Measurements from ENCODE around the gene RSPO1.

RSPO1 gene

DNA sequence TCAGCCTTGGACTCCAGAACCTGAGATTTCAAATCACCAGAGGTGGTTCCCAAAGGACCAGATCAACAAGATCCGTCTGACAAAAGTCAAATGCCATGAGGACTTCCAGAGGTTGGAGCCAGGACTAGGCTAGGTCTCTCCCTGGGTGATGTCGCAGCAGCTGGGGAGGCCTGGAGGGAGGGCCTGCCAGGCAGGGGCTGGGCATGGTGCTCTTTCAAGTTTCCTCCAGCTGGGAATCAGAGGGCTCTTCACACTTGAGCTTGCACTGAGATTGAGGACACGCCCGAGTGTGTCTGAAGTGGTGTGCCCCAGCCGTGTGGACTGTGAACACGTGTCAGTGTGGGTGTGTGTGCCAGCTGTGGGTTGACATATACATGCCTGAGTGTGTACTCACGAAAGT is 21.3 kb upstream of the RSPO1 start:
- no peak for DNase-seq

DNA sequence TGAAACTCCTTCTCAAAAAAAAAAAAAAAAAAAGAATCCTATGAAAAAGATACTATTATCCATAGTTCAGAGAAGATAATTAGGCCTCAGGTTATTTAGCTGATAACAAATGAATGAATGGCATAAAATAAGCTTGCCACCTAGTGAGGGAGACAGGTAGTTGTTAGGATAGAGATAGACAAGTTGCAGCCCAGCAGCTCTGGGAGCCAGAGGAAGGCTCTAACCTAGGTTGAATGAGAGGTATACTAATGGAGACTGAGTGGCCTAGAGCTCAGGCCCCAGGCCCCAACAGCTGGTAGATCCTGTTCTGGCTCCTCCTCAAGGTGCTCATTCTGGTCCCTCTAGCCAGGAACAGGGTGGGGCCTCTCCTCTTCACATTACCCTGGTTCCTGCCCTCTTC is 20.6 kb upstream of the RSPO1 start:
- no peak for DNase-seq

DNA sequence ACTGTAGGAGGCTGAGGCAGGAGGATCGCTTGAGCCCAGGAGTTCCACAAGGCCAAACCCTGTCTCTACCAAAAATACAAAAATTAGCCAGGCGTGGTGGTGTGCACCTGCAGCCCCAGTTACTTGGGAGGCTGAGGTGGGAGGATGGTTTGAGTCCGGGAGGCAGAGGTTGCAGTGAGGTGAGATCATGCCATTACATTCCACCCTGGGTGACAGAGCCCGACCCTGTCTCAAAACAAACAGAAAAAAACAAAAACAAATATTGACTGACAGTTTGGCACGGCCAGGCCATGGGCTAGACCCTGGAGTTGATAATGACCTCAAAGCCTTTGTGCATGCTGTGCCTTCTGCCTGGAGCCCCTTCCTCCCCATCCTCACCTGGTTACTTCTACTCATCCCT is 19.2 kb upstream of the RSPO1 start:
- no peak for DNase-seq

- DNase-seq: no peak
Measured at GRCh38 chr1:37652976-37653375, 18.3 kb upstream of the RSPO1 start.

GRCh38 chr1:37651803-37652202 is 17.1 kb upstream of the RSPO1 start:
- DNase-seq: no peak

- DNase-seq: no peak
Measured at GRCh38 chr1:37650721-37651120, 16.0 kb upstream of the RSPO1 start.

- DNase-seq: no peak
Measured at GRCh38 chr1:37650173-37650572, 15.5 kb upstream of the RSPO1 start.

GRCh38 chr1:37647281-37647680 is 12.6 kb upstream of the RSPO1 start:
- DNase-seq: no peak

- DNase-seq: no peak
Measured at GRCh38 chr1:37641059-37641458, 6.4 kb upstream of the RSPO1 start.

DNA sequence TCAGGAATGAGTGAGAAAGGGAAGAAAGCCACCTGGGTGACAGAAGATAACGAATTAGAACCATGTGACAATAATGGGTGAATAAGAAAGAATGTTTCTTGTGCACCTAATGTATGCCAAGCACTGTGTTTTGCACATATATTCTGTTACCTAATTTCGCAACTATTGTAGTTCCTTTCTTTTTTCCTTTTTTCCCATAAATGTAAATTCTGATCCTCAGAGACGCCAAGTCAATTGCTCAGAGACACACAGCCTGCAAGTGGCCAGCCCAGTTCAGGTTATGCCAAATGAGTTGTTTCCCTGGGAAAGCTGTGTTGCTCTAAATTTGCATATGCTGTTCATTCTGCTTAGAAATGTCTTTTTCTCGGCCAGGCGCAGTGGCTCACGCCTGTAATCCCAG is 1.7 kb upstream of the RSPO1 start:
- DNase-seq: no peak

DNA sequence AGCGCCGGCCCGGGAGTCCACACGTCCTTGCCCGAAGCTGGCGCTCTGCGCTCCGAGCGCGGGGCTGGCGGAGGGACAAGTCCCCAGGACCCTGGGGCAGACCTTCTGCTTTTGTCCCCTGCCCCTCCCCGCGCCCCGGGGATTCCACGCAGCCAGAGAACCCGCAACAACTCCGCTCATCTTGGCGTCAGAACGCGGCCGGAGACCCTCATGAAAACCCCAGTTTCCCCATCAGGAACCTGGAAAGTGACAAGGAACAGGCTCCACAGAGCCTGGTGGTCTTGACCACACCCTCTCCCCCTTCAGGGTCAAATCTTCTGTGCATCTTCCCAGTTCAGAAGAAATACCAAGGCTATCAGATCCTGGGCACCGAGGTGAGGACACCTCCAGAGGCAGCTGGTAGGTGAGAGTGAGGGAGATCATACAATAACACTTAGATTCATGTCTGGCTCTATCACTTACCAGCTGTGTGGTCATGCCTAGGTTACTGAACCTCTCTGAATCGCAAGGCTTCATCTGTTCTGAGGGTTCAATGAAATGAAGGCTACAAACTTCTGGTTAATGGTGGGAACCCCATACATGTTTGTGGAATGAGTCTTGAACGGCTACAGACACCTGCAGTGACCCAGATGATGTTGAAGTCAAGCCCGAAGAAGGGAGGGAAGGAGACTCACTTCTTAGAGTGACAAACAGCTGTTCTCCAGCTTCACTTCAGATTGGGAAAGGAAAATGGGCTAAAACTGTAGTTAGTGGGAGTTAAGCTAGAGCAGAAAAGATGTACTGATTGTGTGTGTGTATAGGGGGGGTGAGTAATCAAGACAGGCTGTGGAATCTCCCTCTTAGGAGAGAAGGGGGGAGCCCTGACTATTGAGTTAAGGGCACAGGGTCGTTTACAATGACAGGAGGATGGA is 555 bp upstream of the RSPO1 start:
- no peak for DNase-seq

DNA sequence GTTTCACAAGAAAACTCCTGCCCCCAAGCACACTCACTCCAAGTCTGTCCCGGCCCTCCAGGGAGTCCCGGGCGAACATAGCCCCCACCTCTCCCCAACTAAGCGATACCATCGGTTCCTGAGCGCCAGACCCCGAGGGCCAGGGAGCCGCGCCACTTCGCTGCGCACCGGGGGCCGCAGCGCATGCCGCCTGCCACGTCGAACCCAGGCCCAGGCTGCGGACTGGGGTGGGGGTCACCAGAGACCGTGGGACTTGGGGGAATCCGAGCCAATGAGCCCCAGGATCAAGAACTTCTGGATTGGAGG is 801 bp downstream of the RSPO1 start:
- DNase-seq: no peak

- DNase-seq: no peak
Measured at GRCh38 chr1:37633040-37633937, 1.4 kb downstream of the RSPO1 start.

GRCh38 chr1:37631036-37631435 is 3.7 kb downstream of the RSPO1 start:
- DNase-seq: no peak

- no peak for DNase-seq
Measured at GRCh38 chr1:37630426-37631028, 4.2 kb downstream of the RSPO1 start.

DNA sequence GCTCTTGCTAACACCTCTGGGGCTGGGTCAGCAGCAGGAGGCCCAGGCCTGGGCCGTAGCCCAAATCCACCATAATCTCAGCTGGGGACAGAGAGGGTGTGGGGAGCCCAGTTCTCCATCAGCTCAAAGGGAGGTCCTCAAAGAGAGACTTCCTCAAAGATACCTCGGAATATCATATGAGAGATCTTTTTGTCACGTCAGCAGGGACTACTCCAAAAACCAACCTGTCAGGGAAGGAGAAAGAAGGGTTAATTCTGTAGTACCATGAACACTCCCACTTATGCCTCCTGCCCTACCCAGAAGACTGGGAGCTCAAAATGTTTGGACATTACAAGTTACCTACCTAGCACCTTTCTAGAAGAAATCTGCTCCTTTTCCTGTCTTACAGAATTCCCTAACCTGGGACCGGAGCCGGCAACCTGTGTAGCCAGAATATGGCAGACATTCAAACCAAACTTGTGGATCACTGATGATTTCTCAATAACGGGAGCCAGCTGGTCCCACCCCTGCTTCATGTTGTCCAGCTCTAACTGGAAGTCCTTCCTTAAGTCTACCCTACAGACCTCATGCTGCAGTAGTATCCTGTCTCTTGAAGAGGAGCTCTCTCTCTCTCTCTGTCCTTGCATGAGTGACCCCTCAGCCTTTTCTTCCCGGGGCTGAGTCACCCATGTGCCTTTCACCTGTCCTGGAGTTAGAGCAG is 4.8 kb downstream of the RSPO1 start:
- no peak for DNase-seq

GRCh38 chr1:37629008-37629407 is 5.7 kb downstream of the RSPO1 start:
- no peak for DNase-seq

- DNase-seq: no peak
Measured at GRCh38 chr1:37628026-37628556, 6.6 kb downstream of the RSPO1 start.

- no peak for DNase-seq
Measured at GRCh38 chr1:37622131-37622530, 12.6 kb downstream of the RSPO1 start.

GRCh38 chr1:37621326-37621870 is 13.3 kb downstream of the RSPO1 start:
- no peak for DNase-seq

DNA sequence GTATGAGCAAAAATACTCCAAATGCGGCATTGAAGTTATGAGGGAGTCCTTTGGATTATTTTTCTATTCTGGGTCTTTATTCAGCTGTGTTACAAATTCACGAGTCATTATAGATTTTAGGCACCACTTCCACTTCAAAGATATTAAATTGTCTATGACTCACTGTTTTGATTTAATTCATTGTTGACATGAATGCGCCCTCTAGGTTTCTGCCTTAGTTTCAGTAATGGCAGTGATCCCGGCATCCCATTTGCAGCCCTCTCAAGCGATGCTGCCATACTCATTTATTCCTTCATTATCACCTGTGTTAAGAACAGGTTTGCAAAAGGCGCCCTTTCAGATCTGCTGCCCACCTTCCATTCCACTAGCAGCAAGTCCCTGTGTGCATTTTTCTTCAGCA is 14.0 kb downstream of the RSPO1 start:
- no peak for DNase-seq

DNA sequence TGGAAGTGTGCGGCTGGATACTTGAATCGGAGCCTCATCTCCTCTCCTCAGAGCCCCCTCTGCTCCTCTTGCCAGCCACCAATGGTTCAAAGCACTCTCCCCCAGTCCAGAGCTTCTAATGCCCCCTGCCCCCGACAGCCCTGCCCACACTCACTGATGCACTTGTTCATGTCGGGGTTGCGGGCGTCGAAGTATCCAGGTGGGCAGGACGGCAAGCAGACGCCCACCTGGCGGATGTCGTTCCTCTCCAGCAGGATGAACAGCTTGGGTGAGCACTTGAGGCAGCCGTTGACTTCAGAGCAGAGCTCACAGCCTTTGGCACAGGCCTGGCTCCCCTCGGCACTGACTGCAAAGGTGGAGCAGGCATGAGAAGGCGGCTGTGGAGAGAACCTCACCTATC is 18.4 kb downstream of the RSPO1 start:
- DNase-seq: no peak

GRCh38 chr1:37614105-37614504 is 20.6 kb downstream of the RSPO1 start:
- no peak for DNase-seq

All from activated CD8-positive, alpha-beta memory T cell treated with anti-CD3 and anti-CD28 coated beads for 24 hours (primary cell).